OCI-M2 (cell line): ENCODE data around the gene KCNJ18.
"Not testable (repeated sequence)": the region's sequence is repeated elsewhere in the genome, so short reads cannot be mapped to it uniquely, and the experiment has no call there.

ENCODE experiments used
- DNase-seq: peaks from one replicate; lab custom pipeline; 2025; ENCODE audit not compliant: unreplicated experiment; lab: John Stamatoyannopoulos, UW

KCNJ18 gene

DNA sequence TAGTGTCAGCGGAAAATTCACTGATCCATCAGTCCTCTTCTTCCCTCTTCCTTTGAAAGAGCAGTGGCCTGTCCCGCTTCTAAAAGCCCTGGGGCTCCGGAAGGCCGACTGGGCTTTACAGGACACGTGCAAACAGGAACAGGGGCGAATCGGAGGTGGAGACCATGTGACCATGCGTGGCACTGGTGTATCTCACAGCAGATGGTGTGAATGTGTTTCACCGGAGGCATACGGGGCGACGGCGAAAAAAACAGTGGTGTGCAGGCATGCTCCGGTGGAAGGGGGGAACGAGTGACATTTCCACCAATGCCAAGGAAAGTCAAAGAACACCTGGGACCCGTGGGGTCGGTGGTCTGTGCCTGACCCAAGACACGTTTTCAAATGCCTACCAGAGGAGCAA lies 8.4 kb upstream of the KCNJ18 start:
- DNase-seq = not testable (repeated sequence)

DNA sequence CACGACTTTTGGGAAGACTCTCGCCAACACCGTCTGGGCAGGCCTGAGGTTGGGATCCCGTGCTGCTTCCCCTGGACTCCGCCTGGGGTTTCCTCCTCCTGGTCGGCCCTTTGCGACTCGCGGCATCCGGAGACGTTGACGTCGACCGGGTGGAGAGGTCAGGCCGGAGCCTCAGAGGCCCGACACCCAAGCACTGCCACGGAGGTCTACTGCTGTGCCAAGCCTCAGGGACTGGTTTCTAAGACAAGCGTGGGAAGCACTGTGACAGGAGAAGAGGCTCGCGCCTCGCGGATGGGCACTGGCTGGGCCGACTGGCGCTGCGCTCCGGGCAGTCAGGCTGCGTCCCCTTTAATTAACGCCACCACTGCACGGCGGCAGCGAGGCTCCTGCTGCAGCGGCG lies 7.9 kb upstream of the KCNJ18 start:
- DNase-seq = not testable (repeated sequence)

DNA sequence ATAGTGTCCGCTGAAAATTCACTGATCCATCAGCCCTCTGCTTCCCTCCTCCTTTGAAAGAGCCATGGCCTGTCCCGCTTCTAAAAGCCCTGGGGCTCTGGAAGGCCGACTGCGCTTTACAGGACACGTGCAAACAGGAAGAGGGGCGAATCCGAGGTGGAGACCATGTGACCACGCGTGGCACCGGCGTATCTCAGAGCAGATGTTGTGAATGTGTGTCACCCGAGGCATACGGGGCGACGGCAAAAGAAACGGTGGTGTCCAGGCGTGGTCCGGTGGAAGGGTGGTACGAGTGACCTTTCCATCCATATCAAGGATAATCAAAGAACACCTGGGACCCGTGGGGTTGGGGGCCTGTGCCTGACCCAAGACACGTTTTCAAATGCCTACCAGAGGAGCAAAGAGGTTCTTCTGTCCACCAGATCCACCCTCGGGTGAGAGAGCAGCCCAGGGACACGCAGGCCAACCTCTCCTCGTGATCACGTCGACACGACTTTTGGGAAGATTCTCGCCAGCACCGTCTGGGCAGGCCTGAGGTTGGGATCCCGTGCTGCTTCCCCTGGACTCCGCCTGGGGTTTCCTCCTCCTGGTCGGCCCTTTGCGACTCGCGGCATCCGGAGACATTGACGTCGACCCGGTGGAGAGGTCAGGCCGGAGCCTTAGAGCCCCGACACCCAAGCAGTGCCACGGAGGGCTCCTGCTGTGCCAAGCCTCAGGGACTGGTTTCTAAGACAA lies 7.1 kb upstream of the KCNJ18 start:
- DNase-seq = not testable (repeated sequence)

DNA sequence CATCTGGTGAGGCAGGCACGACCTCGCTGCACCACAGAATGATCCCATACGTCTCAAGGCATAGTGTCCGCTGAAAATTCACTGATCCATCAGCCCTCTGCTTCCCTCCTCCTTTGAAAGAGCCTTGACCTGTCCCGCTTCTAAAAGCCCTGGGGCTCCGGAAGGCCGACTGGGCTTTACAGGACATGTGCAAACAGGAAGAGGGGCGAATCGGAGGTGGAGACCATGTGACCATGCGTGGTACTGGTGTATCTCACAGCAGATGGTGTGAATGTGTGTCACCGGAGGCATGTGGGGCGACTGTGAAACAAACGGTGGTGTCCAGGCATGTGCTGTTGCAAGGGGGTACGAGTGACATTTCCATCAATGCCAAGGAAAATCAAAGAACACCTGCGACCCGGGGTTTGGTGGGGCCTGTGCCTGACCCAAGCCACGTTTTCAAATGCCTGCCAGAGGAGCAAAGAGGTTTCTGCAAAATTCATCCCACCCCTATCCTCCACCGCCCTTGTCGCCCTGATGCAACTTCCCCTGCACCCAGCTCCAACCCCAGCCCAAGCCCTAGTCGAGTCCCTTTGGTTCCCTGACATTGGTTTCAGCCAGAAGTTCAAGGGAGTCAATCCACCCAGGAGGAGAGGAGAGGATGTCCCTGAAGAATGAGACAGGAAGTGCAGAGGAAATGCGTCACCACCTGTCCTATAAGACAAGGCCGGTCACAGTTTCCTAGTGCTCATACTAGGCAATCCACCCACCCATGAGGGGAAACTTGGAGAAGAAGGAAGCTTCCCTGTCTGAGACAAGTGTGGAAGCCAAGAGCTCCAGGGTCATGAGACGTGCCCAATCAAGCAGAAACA lies 5.9 kb upstream of the KCNJ18 start:
- DNase-seq = no peak

DNA sequence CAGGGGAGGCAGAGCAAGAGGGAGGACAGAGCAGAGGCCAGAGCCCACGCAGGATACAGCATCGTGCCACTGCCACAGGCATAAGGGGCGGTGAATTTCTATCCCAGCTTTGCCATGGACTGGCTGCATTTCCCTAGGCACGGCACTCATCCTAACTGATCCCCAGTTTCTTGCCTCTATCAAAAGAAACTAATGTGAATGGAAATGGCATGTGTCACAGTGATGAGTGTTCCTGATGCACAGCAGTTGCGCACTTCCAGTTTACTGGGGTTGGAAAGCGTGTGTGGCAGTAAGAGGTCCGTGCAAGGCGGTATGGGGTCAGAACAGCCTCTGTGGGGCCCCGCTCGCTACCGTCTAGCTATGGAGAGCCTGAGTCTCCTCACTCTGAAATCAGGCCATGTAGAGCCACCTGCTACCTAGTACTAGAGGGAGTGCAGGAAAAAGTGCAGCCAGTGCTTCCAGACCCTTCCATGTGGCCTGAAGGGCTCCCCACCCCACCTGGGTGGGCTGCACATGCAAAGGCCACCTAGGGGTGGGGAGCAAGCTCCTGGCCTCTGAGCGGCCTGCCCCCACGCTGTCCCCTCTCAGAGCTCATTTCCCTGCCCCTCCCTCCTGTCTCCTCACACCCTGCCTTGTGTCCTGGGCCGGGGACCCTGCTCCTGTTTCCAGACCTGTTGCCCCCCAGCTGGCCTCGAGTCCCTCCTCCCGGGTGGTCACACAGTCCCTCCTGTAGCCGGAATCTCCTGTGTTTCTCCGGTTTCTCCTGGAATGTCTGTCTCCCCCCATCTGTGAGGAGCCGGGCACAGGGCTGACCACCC lies 5.0 kb upstream of the KCNJ18 start:
- no peak for DNase-seq

DNA sequence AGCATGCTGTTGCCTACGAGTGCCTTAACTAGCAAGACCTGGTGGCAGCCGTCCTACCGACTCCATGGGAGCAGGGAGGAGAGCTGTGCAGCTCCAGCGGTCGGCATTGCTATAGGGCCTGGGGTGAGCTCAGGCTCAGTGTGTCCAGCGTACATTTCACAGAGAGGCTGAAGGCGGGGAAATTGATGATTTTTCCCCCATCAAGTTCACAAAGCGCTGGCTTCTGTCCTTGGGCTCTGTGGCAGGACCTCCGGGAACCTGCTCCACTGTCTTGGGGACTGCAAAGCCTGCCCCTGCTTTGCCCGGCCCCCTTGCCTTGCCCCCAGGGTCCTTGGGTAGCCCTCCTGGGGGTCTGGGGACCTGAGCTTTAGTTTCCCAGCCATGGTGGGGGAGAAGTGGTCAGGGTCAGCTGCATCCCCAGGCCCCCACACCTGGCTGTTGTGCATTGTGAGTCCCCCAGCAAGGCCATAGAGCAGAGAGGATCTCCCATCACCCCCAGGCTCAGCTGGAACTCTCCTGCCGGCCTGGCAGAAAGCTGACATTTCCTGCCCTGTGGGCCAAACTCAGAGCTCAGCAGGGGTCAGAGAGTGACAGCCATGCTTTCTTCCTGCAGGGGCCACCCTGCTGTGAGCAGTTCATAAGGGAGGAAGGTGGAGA lies 3.9 kb upstream of the KCNJ18 start:
- no peak for DNase-seq

DNA sequence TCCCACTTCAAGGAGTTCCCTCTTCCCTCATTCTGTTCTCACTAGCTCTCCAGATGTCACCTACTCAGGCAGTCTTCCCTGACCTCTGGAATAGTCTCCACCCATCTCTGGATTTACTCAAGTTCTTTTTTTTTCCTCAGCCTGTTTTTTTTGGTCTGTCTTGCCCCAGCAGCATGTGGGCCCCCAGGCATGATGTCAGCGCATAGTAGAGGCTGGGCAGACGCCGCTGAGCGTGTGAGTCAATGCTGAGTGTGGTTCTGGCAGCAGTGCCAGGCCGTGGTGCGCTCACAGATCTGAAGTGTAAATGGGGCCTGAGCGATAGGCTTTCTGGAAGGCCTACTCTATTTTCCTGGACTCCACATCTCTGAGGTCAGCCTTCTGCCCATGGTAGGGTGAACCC lies 2.7 kb upstream of the KCNJ18 start:
- no peak for DNase-seq

DNA sequence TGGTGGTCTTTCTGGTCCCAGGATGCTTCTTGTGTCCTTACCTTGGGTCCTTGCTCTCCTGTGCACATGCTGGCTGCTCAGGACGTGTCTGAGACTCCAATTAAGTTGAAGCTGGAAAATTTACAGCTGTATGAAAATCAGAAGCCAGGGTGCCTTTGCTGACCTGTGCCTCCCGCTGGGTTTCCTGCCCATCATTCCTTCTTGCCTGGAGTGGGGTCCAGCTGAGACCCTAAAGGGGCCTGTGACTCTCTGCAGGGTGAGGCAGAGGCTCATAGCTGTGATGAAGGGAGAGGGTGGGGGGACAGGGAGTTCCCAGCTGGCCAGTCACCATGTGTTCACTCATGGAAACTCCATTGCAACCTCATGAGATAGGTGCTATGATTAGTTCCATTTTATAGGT lies 1.5 kb upstream of the KCNJ18 start:
- not testable (repeated sequence) for DNase-seq

DNA sequence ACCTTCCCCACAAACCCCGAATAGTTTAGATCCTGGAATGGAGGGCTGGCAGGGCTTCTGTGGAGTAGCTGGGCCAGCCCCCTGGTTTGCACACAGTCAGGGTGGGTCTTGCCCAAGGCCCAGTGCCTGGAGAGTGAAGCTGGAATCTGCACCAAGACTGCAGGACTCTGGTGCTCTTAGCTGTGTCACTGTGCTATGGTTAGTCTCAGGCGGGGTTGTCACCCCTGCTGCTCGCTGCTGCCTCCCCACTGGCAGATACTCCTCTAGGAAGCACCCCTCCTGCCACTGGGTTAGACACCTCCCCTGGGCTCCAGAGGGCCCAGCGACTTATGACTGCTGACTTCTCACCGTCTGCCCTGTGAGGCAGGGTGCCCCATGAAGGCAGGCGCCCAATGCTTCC lies 842 bp upstream of the KCNJ18 start:
- DNase-seq = not testable (repeated sequence)

DNA sequence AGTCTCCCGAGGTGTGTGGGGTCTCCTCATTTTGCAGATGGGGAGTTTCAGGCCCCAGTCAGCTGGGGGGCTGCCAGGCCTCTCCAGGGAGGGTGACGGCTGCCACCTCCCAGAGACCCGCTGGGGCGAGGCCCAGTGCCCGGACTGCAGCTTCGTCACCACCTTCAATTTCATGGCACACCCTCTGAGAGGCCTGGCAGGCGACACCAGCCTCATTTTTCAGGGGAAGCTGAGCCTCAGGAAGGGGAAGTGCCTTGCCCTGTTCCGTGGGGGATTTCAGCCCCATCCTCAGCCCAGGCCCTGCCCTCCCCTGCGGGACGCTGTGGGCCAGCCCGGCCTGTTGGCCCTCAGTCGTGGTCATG lies 362 bp downstream of the KCNJ18 start:
- DNase-seq = not testable (repeated sequence)

DNA sequence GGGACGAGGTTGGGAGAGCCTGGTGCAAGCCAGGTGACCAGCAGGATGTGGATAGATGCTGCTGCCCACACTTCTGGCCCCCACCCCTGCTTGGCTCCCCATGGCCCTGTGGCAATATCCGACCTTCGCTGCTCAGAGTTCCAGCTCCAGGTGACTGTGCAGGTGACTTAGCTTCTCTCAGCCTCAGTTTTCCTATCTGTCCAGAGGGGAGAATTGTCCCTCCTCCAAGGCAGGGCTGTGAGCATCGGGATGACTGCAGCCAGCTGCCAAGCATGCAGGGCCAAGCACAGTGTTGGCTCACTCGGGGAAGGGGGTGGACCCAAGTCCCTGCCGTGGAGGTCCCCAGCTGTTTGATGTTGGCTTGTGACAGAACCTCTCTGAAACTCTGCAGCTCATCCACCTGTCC lies 1.1 kb downstream of the KCNJ18 start:
- not testable (repeated sequence) for DNase-seq

DNA sequence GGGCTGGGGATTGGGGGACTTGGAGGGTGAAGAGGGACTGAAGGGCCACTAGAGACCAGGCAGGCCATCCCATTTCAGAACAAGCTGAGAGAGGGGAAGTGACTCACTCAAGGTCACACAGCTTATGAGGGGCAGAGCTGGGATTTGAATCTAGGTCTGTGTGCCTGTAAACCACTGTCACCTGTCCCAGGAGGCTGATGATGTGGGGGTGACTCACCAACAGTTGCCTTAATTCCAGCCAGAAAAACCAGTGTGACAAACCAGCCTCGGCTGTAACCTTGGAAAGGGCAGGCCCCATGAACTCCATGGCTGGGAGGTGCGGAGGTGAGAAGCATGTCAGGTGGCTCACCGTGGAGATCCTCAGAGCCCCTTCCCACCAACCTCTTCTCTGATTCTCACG lies 1.6 kb downstream of the KCNJ18 start:
- DNase-seq = not testable (repeated sequence)

DNA sequence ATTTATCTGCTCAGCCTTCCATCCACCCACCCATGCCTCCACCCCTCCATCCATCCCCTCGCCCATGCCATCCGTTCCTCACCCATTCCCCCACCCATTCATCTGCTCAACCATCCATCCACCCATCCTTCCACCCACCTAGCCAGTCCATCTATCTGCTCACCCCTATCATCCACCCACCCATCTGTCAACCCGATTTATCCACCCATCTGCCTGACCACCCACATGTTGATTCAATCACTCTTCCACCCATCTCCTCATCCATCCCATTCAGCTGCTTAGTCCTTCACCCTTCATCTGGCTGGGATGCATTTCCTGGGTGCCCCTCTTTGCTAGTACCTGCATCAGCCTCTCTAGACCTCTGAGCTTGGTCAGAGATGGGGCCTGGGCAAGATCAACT lies 3.9 kb downstream of the KCNJ18 start:
- not testable (repeated sequence) for DNase-seq

DNA sequence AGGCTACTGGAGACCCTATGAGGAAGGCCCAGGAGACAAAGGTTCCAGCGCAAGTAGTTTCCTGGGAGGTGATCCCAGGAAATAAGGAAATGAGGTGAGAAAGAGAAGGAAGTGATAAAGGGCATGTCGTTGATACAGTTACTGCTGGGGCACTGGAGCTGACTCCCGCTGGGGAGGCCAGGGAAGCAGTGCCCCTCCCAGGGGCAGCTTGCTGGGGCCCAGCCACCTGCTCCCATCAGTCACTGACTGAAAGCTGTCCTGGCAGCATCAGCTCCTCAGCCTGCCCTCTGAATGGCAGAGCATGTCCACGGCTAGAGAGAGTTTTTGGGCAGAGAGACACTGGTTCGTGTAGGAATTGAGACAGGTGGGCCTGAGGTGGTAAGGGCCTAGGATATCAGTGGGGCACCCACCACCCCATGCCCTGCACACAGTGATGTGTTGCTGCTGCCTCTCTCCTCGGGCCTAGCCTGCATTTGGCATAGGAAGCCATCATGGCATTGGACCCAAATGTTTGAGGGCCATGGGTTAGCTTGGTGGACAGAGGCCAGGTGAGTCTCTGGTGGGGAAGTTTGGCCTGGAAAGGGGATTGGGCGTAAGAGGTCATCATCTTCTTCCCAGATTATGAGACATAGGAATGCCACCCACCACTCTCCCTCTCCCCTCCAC lies 4.7 kb downstream of the KCNJ18 start:
- not testable (repeated sequence) for DNase-seq

DNA sequence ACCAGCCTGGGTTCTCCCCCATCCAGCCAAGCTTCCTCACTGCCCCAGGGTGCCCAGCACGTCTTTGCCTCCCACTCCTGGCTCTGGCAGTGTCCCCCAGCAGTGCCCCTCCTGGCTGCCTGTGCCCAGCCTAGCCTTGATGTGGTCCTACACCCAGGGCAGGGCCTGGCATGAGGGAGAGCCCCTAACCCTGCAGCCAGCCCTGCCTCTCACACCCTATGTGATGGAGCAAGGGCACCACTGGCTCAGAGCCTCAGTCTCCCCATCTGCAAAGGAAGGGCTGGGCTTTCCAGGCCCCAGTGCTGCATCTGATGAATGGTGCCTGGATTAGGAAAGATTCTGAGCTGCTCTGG lies 5.2 kb downstream of the KCNJ18 start:
- DNase-seq = not testable (repeated sequence)

DNA sequence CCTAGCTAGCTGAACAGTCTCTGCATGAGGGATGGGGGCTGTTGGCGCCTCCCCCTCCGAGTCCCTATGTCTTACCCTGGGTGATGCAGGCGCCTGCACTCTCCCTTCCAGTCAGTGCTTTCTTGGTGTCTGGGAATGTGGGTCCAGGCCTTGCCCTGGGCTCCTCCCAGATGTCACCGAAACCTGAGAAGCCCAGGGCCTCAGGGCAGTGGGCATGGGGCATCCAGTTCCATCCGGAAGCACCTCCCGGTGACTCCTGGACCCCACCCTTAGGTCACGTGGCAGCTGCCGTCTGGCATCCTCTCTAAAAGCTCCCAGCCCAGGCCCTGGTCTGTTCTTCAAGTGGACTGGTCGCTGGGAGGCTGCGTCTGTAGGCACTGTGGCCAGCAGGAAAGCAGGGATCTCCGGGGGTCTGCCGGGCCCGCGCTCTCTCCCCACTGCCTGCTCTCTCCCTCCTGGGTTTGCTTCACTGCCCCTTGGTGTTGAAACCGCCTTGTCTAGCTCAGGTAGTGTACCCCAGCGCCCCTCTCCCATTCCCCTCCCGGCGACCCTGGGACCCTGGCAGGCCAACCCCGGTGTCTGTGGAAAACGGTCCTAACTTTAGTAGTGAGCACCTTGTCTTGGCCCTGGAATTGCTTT lies 6.2 kb downstream of the KCNJ18 start:
- DNase-seq = not testable (repeated sequence)

DNA sequence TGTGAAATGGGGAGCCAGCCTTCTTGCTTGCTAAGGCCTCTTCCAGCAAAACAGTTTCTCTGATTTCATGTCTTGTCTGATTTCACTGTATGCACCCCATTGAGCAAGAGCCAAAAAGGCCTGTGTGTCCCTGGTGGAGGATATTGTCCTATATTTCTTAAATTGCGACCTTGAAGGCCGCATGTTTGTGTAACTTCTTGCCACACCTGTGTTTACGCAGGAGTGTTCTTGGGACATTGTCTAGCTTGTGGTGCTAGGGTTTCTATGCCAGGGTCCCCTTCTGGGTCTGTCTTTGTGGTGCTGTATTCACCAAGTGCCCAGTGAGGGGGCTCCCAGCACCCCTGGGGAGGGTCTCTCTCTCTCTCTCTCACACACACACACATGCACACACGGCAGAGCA lies 6.8 kb downstream of the KCNJ18 start:
- DNase-seq = not testable (repeated sequence)

DNA sequence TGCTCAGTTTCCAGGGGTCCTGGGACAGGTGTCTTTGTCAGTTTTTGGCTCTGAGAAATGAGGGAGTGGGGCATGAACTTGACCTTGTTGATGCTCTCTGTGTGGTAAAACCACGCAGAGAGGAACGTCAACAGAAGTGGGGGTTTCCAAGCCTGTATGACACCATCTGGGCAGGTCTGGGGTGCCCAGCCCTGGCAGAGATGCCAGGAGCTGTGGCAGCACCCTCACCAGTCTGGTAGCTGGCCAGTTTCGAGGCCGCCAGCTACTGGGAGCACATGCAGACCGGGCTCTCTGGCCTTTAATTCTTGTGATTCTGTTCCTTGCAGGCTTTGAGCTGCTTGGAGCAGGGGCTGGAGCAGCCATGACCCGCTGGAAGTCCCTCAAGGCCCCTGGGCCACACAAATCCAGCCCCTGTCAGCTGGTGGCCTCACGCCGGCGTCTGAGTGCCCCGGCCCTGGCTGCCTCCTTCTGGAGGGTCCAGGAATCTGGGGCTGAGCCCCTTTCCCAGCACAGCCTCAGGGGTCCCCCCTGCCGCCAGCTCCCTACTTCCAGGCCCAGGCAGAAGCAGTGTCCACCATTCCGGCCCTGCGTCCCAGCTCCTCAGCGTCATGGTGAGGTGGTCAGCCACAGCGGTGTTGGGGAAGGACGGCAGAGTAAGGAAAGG lies 7.4 kb downstream of the KCNJ18 start:
- DNase-seq = not testable (repeated sequence)

DNA sequence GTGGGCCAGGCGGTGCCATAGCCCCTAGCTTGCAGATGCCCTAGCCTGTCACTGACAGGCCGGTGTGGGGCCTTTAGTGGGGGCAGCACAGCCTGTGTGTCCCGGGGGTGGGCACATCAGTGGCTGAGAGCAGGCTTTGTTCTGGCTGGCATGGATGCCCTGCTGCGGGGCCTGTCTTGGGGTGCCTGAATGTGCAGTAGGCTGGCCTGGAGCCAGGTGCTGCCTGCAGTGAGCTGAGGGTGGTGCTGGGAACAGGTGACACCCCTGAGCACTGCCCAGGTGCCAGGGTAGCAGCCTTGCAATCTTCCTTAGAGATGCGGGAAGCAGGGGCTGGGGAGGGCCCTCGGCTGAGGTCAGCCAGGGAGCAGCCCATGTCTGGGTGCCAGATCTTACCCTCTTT lies 8.8 kb downstream of the KCNJ18 start:
- not testable (repeated sequence) for DNase-seq
